GDM1 (cell line): ENCODE data around the gene HUS1.
A peak's percentile ranks its signal among the peaks of the same experiment; 100 is the strongest.
"Not testable (repeated sequence)": the region's sequence is repeated elsewhere in the genome, so short reads cannot be mapped to it uniquely, and the experiment has no call there.

ENCODE experiments used
- DNase-seq: peaks from one replicate; lab custom pipeline; 2025; lab: John Stamatoyannopoulos, UW

Gene HUS1

GRCh38 chr7:47979145-47979831 lies at the start of gene HUS1:
Gene HUS1, minus strand, starts transcription at chr7:47979615. Its CDS starts 96 bp downstream, at chr7:47979519.
- peak; percentile 89 for DNase-seq

DNA sequence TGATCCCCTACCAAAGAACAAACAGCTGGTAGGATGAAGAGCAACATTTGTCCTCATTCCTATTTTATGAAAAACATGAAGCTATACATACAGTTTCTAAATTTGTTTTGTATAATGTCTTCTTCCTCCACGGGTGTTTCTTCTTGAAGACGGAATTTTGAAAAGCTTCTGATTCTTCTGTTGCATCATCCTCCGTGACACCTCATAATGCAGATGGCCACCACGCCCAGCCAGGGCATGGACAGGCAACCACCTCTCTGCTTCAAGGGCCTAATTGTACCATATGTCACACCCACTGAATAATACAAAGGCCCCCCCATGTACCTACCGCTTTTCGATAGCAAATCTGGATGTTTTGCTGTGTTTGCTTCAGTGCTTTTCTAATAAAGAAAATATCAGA lies 49.5 kb upstream of the HUS1 start, which contains the start of gene SUN3:
Gene SUN3 (minus strand): TSS at position 170 of the 400 bp plus-strand sequence. CDS start 169 bp downstream, at position 1.
- DNase-seq: no peak

DNA sequence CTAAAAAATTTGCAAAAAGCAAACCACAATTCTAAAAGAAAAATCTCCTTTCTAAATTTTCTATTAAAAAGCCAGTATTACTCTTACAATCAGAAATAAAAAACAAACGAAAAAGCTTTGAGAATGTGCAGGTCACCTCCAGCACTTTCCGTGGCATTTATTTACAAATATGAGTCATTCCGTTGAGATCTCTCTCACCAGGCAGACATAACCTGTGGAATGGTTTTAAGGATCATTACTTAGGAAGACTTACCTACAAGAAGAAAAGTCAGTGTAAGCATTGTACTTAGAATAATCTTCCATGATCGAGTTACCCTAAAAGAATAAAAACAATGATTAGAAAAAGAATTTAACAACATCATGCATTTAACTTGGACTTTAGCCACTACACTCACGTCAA lies 46.2 kb upstream of the HUS1 start:
- DNase-seq: no peak

- DNase-seq: no peak
Observed at GRCh38 chr7:48017674-48018073, 38.3 kb upstream of the HUS1 start.

DNA sequence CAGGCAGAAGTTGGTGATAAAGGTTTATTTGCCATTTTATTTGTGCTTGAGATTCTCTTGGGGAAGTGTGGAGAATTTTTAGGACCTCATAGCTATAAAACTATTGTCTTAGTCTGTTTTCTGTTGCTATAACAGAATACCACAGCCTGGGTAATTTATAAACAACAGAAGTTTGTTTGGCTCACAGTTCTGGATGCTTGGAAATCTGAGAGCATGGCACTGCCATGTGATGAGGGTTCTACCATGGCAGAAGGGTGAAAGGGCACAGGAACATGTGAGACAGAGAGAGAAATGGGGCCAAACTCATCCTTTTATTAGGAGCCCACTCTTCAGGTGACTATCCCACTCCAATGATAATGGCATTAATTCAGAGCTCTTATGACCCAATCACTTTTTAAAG lies 37.2 kb upstream of the HUS1 start:
- DNase-seq: no peak

DNA sequence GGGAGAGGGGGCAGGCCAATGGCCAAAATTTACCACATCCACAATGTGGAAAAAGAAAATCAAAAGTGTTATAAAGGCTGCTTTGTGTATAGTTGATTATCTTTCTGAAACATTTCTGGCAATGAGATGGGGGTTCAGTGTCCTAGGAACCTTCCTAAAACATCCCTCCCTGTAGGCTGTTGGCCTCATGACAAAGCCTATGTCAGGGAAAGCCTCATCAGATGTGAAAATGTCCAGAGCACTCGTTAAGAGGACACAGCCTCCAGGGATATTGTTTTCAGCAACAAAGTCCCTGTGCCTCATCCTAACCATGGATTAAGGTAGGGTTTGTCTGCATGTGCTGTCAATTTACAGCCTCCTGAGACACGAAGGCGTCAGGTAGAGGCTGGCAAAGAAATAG lies 32.5 kb upstream of the HUS1 start:
- no peak for DNase-seq

GRCh38 chr7:48011323-48011722 lies 31.9 kb upstream of the HUS1 start:
- DNase-seq: no peak

GRCh38 chr7:48009954-48010353 lies 30.5 kb upstream of the HUS1 start:
- no peak for DNase-seq

- no peak for DNase-seq
Observed at GRCh38 chr7:48009257-48009656, 29.8 kb upstream of the HUS1 start.

GRCh38 chr7:48006866-48007265 lies 27.5 kb upstream of the HUS1 start:
- DNase-seq: no peak

DNA sequence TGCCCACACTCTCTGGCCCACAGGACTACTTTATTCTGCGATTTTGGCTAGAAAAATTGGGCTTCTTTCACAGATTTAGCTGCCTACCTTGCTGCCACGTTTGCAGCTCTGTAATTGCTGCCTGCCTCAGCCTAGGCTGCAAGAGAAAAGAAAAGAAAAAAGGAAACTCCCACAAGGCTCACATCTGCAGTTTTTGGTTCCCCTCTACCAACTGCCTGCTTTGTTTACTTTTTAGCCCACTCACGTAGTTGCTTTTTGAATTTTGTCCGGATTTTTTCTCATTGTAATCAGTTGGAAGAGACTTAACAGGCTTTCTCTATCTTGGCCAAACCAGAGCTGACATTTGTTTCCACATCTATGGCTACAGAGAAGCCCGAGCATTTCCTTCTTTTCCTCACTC lies 25.2 kb upstream of the HUS1 start:
- no peak for DNase-seq

DNA sequence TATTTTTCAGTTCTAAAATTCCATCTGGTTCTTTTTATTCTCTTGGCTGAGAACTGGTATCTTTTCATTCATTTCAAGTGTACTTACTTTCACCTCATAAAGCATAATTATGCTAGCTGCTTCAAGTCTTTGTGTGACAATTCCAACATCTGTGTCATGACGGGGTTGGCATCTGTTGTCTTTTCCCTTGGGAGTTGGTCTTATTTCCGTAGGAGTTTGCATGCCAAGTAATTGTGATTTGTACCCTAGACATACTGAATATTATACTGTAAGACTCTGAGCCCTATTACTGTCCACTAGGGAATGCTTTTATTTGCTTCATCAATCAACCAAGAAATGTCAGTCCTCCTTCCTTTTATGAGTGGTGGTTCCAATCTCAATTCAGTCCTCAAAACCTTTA lies 24.6 kb upstream of the HUS1 start:
- no peak for DNase-seq

GRCh38 chr7:48000164-48000563 lies 20.7 kb upstream of the HUS1 start:
- DNase-seq: not testable (repeated sequence)

- no peak for DNase-seq
Observed at GRCh38 chr7:47999413-47999812, 20.0 kb upstream of the HUS1 start.

- DNase-seq: no peak
Observed at GRCh38 chr7:47992446-47992845, 13.0 kb upstream of the HUS1 start.

GRCh38 chr7:47991741-47992311 lies 12.4 kb upstream of the HUS1 start:
- DNase-seq: peak; percentile 85

DNA sequence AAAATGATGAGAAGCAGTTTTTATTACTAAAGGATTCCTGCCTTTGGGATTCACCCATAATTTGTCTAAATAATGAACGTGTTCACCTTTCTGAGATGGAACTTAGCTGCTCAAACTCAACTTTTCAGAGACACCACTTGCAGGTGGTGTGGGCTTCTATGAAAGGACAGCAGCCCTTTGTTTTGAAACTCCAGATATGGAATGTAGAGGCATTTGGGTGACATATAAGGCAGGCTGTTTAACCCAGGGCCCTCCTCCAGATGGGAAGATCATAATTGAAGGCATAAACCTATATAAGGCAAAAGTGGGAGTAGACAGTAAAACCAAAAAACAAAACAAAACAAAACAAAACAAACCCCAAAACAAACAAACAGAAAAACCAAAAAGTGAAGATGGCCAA lies 11.9 kb upstream of the HUS1 start:
- no peak for DNase-seq

DNA sequence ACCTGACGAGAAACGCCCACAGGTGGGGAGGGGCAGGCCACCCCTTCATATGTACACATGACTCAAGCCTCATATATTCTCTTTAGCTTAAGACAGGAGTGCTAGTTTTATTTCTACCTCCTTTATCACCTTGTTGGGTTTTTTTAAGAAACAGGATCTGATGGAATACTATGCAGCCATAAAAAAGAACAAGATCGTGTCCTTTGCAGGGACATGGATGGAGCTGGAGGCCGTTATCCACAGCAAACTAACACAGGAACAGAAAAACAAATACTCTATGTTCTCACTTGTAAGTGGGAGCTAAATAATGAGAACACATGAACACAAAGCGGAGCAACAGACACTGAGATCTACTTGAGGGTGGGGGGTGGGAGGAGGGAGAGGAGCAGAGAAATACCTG lies 11.2 kb upstream of the HUS1 start:
- no peak for DNase-seq

DNA sequence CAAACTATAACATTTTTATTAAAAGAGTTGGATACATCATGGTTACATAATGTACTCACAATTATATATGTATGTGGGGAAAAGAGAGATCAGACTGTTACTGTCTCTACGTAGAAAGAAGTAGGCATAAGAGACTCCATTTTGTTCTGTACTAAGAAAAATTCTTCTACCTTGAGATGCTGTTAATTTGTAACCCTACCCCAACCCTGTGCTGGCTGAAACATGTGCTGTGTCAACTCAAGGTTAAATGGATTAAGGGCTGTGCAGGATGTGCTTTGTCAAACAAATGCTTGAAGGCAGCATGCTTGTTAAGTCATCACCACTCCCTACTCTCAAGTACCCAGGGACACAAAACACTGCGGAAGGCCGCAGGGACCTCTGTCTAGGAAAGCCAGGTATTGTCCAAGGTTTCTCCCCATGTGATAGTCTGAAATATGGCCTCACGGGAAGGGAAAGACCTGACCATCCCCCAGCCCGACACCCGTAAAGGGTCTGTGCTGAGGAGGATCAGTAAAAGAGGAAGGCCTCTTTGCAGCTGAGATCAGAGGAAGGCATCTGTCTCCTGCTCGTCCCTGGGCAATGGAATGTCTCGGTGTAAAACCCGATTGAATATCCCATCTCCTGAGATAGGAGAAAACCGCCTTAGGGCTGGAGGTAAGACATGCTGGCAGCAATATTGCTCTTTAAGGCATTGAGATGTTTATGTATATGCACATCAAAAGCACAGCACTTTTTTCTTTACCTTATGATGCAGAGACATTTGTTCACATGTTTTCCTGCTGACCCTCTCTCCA lies 10.4 kb upstream of the HUS1 start:
- DNase-seq: not testable (repeated sequence)

DNA sequence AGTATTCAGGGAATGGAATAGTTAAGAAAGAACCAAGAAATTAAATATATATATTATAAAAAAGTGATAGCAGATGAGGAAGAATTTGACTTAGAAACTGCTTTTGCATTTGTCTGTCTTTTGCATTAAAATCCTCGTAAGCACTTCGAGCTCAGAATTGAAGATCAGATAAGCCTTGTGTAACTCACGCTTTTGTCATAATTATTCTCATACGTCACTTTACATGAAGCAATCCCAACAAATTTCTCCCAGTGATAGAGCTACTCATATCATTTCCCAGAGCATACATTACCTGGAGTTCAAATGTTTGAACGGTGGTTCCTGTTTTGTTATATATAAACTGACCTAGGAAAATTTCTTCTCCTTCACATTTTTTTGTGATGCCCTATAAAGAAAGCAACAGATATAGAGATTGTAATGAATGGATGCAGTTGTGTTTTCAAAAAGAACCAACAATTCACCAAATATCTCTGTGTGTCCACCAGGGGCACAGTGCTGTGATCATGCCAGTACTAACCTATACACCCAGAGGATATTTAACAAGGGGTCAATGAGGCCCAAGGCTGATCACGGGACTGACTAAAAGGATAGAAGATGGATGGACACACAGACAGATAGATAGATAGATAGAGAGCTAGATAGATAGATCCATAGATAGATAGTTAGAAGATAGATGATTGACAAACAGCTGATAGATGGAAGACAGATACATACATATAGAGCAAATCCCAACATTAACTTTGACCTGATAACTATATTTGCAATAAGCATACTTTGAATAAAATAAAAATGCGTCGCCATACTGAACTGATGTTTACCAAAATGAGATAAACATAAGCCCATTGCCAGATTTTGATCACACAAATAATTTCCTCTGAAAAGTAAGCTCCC lies 9.3 kb upstream of the HUS1 start:
- no peak for DNase-seq

GRCh38 chr7:47982610-47983009 lies 3.2 kb upstream of the HUS1 start:
- DNase-seq: no peak

- DNase-seq: not testable (repeated sequence)
Observed at GRCh38 chr7:47980648-47981047, 1.2 kb upstream of the HUS1 start.
